Osteocyte (in vitro differentiated cells): ENCODE measurements around the gene FOXD2. TPM values are rescaled to one million over a fixed set of nuclear protein-coding genes. Genes with fewer than 3 reads are reported as not detected.

ENCODE experiments used
- DNase-seq: peaks from one replicate; pipeline ENCODE4 v3.0.0; 2021; ENCODE audit warnings: mixed read lengths; ENCODE audit not compliant: unreplicated experiment; ENCODE audit errors: extremely low spot score
- H3K27ac Mint-ChIP-seq: one replicate; pipeline ENCODE4 v1.8.0; 2021; ENCODE audit warnings: mild to moderate bottlenecking, mixed read lengths; ENCODE audit not compliant: unreplicated experiment
- H3K27me3 Mint-ChIP-seq: one replicate; pipeline ENCODE4 v1.8.0; 2021; ENCODE audit warnings: mixed read lengths; ENCODE audit not compliant: unreplicated experiment
- H3K36me3 Mint-ChIP-seq: one replicate; pipeline ENCODE4 v1.8.0; 2021; ENCODE audit warnings: mixed read lengths; ENCODE audit not compliant: unreplicated experiment
- H3K4me1 Mint-ChIP-seq: one replicate; pipeline ENCODE4 v1.8.0; 2021; ENCODE audit warnings: mixed read lengths; ENCODE audit not compliant: unreplicated experiment
- H3K4me3 Mint-ChIP-seq: one replicate; pipeline ENCODE4 v1.8.0; 2021; ENCODE audit warnings: mild to moderate bottlenecking, moderate library complexity, mixed read lengths; ENCODE audit not compliant: unreplicated experiment
- H3K9me3 Mint-ChIP-seq: one replicate; pipeline ENCODE4 v1.8.0; 2021; ENCODE audit warnings: mixed read lengths; ENCODE audit not compliant: unreplicated experiment
- CTCF ChIP-seq: fragments of 200-600 bp; sonication (generic); IDR thresholded peaks from 2 replicates; pipeline ENCODE4 v1.5.0; 2021; ENCODE audit warnings: antibody characterized with exemption, mild to moderate bottlenecking, moderate library complexity
- total RNA-seq: library from RNA; stranded (reverse); gene quantifications from 2 replicates; pipeline ENCODE4 v1.2.1, GENCODE V29; 2021

Gene FOXD2
- total RNA-seq, 1 donor from 2014 or later = 1.0 TPM

- no peaks in the 10 kb centered on the region for H3K9me3 Mint-ChIP-seq
- TF ChIP-seq CTCF = no peak
- no peak for DNase-seq
- H3K27ac Mint-ChIP-seq = no peak overlapping the region
- H3K4me3 Mint-ChIP-seq = peak overlapping the region; percentile 46
- no peaks in the 10 kb centered on the region for H3K36me3 Mint-ChIP-seq
- peaks cover 7% of the 10 kb centered on the region for H3K27me3 Mint-ChIP-seq
- peaks cover 37% of the 10 kb centered on the region for H3K4me1 Mint-ChIP-seq
Measured at GRCh38 chr1:47433037-47433421, 4.8 kb upstream of the FOXD2 start.

GRCh38 chr1:47433477-47434050 lies 4.3 kb upstream of the FOXD2 start:
- Mint-ChIP-seq H3K4me1 (peaks cover 37% of the 10 kb centered on the region), H3K27me3 (peaks cover 7% of the 10 kb centered on the region), H3K36me3 (no peaks in the 10 kb centered on the region), H3K4me3 (peak overlapping the region; percentile 60), H3K27ac (no peak overlapping the region), H3K9me3 (no peaks in the 10 kb centered on the region)
- TF ChIP-seq CTCF = no peak
- DNase-seq = no peak

- peak overlapping the region; percentile 60 for H3K4me3 Mint-ChIP-seq
- peaks cover 37% of the 10 kb centered on the region for H3K4me1 Mint-ChIP-seq
- peaks cover 7% of the 10 kb centered on the region for H3K27me3 Mint-ChIP-seq
- no peaks in the 10 kb centered on the region for H3K36me3 Mint-ChIP-seq
- no peaks in the 10 kb centered on the region for H3K9me3 Mint-ChIP-seq
- DNase-seq = no peak
- H3K27ac Mint-ChIP-seq = no peak overlapping the region
- TF ChIP-seq CTCF = no peak
Measured at GRCh38 chr1:47434051-47434842, 3.6 kb upstream of the FOXD2 start.

GRCh38 chr1:47435506-47436303 lies 2.1 kb upstream of the FOXD2 start:
- Mint-ChIP-seq H3K27me3 (peaks cover 7% of the 10 kb centered on the region), H3K27ac (no peak overlapping the region), H3K9me3 (no peaks in the 10 kb centered on the region), H3K36me3 (no peaks in the 10 kb centered on the region), H3K4me3 (no peak overlapping the region), H3K4me1 (peaks cover 37% of the 10 kb centered on the region)
- DNase-seq = no peak
- no peak for TF ChIP-seq CTCF
